T47D (cell line): ENCODE results near the gene SPECC1.
"Not testable (repeated sequence)": the region's sequence is repeated elsewhere in the genome, so short reads cannot be mapped to it uniquely, and the experiment has no call there.

Experiments
- DNase-seq, 2 experiments: peaks; one replicate each; pipeline versions ENCODE4 v3.0.0 to v3.0.0-alpha.2; 2011 to 2012; ENCODE audit warnings: low read depth in 1 of 2, low spot score in 1 of 2
- JUND ChIP-seq: IDR thresholded peaks from 2 replicates; pipeline ENCODE4 v1.6.1; 2012; ENCODE audit warnings: low read depth
- in situ Hi-C: cut with HindIII; loops from 2 replicates; pipeline ENCODE4 v1.10.0; 2016; ENCODE audit warnings: low sequenced_read_pairs, low pct_unique_long_range_greater_than_20kb

The SPECC1 gene

DNA sequence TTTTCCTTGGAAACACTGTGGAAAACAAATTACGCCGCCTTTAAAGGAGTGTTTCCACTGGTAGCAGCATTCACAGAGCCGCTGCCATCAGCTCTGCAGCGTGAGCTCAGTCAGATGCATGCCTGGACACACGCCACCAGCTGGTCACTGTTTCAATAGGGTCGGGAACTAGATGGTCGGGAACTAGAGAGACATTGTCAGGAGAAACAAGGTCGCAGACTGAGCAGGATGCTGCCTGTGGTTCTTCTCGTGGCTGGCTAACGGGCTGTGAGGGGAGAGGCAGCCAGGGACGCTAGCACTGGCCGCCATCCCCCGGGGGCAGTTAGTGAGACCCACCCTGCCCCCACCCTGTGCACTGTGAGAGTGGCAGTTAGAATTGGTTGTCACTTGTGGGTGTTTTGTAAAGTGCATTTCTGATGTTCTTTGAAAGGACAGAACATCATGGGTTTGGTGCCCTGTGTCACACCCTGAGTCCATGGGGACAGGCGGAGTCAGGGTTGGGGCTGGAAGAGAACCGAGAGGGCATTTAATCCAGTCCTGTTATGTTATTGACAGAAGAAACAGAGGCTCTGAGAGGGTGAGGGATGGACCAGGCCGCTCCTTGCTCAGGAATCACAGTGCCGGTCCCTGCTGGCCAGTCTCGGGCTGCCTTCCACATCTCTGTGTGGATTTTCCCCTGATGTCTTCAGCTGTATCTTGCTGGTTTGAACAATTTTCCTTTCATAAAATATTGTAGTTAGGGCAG, 86.3 kb downstream of the SPECC1 start:
- no peak for TF ChIP-seq JUND
- in situ Hi-C loops = no loop called here
- DNase-seq = peak in 1 of 2 experiments; percentile 56

DNA sequence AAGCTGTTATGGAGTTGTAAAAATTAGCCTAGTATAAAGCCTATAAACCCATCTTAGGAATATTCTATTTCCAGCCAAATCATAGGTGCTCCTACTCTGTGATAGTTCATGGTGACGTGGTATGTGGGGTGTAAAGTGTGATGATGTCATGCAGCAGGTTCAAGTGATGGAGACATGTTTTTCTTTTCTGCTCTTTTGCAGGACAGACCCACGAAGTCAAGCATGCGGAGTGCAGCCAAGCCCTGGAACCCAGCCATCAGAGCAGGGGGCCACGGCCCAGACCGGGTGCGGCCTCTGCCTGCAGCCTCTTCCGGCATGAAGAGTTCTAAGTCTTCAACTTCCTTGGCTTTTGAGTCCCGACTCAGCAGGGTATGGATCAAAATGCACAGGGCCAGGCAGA, 87.3 kb downstream of the SPECC1 start:
- no peak for DNase-seq
- in situ Hi-C loops = no loop called here
- no peak for TF ChIP-seq JUND

DNA sequence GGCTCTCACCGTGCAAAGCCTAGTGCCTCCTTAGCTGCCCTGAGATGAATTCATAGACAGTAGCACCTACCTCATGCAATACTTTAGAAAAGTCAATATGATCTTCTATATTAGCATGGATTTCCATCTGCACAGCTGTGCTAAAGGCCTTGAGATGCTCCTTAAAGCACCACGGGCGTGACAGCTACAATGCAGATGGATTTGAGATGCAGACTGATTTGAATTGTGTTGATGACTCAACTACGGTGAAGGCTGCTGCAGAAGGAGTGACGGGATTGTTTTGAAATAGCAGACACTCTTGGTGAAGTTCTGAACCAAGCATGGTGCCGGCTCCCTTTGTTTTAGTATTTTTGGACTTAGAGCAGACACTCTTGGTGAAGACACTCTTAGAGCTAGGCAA, 88.2 kb downstream of the SPECC1 start:
- in situ Hi-C loops = no loop called here
- DNase-seq = no peak
- TF ChIP-seq JUND = no peak

DNA sequence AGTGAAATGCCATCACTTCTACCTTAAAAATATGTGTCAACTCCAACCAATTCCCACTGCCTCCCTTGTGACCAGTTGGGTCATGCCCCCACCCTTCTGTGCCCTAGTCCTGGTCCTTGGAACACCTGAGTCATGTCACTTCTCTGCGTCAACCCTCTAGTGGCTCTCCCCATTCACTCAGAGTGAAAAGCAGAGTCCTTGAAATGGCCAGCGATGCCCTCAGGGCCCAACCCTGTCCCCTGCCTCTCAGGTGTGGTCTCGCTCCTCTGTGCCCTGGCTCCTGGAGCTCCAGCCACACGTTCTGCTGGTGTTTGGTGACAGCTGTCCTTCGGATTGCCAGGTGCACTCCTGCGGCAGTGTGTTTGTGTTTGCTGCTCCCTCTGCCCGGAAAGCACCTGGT, 89.2 kb downstream of the SPECC1 start:
- in situ Hi-C loops = no loop called here
- no peak for TF ChIP-seq JUND
- DNase-seq = no peak

DNA sequence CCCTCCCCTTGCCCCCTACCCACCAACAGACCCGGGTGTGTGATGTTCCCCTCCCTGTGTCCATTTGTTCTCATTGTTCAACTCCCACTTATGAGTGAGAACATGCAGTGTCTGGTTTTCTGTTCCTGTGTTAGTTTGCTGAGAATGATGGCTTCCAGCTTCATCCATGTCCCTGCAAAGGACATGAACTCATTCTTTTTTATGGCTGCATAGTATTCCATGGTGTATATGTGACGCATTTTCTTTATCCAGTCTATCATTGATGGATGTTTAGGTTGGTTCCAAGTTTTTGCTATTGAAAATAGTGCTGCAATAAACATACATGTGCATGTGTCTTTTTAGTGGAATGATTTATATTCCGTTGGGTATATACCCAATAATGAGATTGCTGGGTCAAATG, 91.6 kb downstream of the SPECC1 start:
- in situ Hi-C loops, DNase-seq: not testable (repeated sequence)

DNA sequence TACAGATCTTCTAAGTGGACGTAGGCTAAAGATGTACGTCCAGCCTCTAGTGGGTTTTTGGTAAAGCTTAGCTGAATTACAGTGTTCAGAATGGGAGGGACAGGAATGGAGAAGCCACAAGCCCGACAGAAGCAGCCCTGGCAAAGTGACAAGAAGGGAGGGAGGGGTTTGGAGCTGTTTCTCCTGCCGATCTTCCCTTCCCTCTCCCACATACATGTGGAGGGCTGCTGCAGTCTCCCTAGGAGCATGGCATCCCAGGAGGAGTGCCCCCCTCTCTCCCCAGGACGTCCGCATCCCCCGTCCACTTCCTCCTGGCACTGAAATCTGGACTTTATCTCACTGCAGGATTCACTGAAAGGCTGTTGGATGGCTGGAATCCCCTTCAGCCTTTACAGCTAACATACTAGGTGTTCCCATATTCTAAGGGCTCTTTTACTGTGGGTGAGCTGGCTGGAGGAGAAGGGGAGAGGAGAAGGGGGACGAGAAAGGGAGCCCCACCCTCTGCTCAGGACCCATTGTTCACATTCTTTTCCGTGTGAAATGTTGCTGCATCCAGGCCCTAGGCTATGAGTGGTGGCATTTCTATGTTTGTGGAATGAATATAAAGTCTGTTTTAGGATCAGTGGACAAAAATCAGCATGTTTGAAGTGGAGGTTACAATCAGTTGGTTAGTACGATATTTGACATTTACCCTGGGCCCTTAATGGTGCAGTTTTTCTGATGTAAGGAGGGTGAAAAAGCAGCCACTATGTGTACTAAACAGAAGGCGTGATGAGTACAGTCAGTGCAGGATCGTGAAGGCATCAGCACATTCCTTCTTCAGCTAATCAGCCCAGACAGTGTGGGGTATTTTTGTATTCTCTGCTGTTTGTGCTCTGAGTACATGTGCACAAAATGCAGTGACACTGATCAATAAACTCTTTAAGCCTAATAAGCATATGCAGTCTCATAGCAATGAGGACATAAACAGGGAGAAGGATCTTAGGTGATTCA, 94.6 kb downstream of the SPECC1 start:
- in situ Hi-C loops = no loop called here
- TF ChIP-seq JUND = no peak
- peak in 1 of 2 experiments; percentile 21 for DNase-seq

DNA sequence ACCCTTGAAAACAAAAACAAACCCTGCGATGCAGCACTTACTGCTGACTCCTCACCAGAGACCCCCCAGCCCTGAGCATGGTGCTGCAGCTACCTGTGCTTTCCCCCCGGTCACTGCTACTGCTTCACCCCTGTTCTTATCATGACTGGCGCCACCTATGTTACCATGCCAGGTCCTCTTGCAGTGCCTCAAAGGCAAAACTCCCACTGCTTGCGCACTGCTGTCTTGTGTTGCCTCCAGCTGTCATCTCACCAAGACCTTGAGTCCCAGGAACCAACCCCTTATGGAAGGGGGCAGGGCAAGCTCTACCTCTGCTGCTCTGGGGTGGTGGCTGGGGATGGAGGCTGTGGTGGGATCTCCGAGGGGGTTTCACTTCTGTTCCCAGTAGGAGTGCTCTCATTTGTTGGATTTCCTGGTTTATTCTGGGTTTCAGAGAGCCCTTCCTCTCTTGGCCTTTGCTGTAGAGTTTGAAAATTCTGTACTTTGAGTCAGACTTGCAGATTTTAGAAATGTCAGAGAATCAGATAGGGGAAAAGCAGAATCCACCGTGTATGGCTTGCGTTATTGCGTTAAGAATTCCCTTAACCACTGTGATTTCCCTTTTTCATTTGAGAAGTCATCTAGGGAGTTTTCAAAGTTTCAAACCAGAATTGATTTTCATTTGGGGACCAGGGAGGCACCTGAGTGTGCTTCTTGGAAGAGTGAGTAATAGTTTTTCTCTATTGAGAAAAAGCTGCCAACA, 96.6 kb downstream of the SPECC1 start:
- in situ Hi-C loops = no loop called here

DNA sequence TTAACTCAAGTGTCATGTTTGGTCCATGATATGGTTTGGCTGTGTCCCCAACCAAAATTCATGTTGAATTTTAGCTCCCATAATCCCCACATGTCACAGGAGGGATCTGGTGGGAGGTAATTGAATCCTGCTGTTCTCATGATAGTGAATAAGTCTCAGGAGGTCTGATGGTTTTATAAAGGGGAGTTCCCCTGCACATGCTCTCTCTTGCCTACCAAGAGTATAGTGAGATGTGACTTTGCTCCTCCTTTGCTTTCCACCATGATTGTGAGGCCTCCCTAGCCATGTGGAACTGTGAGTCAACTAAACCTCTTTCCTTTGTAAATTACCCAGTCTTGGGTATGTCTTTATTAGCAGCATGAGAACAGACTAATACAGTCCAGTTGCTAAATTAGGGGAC, 97.3 kb downstream of the SPECC1 start:
- DNase-seq, in situ Hi-C loops: not testable (repeated sequence)

More for the DNA sequence above, 96.6 kb downstream of the SPECC1 start:
- TF ChIP-seq JUND = no peak
- DNase-seq = no peak

DNA sequence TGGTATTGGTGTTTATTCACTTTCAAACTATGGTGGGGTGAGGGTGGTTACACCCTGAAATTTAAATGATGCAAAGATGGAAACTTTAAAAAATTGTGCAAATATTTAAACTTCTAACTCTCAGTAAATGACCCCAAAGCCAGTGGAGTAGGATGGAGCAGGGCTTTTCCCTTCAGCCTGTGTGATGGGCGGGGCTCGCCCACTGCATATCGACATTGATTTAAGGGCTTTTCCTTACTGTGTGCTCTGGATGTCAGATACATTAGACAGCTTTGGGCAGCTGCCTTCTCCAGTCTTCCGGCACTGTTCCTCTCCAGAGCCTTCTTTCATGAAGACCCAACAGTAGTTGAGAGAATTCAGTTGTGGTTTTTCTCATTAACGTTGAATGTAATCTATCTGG, 99.9 kb downstream of the SPECC1 start:
- no peak for DNase-seq
- in situ Hi-C loops = no loop called here
- TF ChIP-seq JUND = no peak

DNA sequence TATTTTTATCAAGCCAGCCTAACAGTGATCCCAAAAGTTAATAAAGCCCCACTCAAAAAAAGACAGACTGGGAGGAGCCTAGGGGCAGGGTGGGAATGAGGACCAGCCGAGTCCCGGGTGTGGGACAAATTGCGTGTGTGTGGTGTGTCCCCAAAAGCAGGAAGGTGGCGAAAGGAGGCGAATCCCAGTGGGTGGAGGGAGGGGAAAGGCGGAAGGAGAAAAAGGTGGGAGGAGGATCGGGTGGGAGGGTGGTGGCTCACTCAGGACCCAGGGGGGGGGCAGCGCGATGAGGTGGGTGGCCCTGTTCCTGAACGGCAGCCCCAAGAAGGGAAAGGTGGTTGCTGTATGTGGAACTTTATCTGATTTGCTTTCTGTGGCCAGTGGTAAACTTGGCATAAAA, 102.4 kb downstream of the SPECC1 start:
- in situ Hi-C loops = no loop called here
- DNase-seq = no peak
- TF ChIP-seq JUND = no peak

DNA sequence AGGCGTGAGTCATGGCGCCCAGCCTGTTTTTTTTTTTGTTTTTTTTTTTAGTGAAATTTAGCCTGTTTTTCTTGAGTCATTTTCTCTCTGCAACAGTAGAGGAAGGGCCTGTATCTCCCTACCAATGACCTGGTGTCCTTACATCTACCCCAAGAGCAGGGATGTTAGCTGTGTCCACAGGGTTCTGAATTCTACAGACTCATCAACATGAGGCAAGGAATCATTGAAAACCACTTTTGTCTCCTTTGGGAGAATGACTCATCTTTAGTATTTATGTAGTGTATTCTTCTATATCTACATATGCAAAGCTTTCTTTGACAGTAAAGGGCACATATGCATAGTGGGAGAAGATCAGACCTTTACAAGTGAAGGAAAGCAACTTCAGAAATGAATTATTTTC, 105.3 kb downstream of the SPECC1 start:
- TF ChIP-seq JUND = no peak
- in situ Hi-C loops = no loop called here
- DNase-seq = no peak

DNA sequence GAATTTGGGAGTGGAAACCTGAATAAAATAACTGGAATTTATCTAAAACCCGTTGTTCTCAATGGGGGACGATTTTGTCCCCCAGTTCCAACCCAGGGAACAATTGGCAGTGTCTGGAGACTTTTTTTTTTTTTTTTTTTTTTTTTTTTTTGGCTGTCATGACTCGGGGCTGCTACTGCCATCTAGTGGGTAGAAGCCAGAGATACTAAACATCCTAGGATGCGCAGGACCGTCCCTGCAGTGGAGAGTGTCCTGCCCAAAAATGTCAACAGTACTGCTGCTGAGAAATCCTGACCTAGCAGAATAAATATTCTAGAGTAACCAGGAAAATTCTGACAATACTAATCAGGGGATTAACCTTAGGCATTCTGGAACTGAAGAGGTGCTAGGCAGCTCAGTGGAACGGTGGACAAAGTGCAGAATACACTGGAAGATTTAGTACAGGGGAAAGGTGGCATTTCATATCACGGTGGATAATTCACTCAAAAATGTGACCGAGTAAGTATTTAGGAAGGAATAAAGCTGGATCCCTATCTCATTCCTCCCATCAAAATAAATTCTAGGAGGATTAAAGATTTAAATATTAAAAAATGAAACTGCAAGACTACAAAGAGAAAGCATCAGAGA, 107.6 kb downstream of the SPECC1 start:
- DNase-seq = peak in 1 of 2 experiments; percentile 83
- no peak for TF ChIP-seq JUND
- in situ Hi-C loops = no loop called here
